Measurements from ENCODE around the gene DCDC1.

DNA sequence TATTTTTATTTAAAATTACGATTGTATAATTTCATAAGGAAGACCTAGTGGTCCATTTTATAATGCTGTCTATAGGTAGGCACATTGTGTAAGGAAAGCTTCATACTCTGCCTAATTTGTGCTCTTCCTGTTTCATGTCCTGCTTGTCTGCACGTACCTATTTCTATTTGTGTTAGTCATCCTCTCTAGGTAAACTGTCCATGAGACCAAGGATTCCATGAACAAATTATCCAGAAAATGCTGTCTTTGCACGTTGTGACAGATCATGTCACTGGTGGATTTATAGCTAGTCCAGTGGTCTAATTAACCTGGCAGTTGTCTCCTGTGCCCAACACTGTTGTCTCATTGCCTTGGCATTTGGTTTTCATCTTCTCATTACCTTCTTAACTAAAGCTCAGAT lies 44.8 kb upstream of the DCDC1 start:
- TF ChIP-seq, protein P1, sequence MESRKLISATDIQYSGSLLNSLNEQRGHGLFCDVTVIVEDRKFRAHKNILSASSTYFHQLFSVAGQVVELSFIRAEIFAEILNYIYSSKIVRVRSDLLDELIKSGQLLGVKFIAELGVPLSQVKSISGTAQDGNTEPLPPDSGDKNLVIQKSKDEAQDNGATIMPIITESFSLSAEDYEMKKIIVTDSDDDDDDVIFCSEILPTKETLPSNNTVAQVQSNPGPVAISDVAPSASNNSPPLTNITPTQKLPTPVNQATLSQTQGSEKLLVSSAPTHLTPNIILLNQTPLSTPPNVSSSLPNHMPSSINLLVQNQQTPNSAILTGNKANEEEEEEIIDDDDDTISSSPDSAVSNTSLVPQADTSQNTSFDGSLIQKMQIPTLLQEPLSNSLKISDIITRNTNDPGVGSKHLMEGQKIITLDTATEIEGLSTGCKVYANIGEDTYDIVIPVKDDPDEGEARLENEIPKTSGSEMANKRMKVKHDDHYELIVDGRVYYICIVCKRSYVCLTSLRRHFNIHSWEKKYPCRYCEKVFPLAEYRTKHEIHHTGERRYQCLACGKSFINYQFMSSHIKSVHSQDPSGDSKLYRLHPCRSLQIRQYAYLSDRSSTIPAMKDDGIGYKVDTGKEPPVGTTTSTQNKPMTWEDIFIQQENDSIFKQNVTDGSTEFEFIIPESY (CRISPR knock-in tag; IDR thresholded peaks at IDR 0.05) = no peak
- TF ChIP-seq, protein P2, sequence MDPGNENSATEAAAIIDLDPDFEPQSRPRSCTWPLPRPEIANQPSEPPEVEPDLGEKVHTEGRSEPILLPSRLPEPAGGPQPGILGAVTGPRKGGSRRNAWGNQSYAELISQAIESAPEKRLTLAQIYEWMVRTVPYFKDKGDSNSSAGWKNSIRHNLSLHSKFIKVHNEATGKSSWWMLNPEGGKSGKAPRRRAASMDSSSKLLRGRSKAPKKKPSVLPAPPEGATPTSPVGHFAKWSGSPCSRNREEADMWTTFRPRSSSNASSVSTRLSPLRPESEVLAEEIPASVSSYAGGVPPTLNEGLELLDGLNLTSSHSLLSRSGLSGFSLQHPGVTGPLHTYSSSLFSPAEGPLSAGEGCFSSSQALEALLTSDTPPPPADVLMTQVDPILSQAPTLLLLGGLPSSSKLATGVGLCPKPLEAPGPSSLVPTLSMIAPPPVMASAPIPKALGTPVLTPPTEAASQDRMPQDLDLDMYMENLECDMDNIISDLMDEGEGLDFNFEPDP (CRISPR knock-in tag; IDR thresholded peaks at IDR 0.05) = no peak
- no peak for TF ChIP-seq NR2C2 (CRISPR knock-in tag; IDR thresholded peaks at IDR 0.05)
- TF ChIP-seq NR2C2 (tag; IDR thresholded peaks at IDR 0.05) = no peak
- no peak for TF ChIP-seq ZC3H8 (IDR thresholded peaks at IDR 0.05)
- TF ChIP-seq LEF1 (IDR thresholded peaks at IDR 0.05) = no peak
- TF ChIP-seq KLF10 (CRISPR knock-in tag; IDR thresholded peaks at IDR 0.05) = no peak
- TF ChIP-seq, protein P3, sequence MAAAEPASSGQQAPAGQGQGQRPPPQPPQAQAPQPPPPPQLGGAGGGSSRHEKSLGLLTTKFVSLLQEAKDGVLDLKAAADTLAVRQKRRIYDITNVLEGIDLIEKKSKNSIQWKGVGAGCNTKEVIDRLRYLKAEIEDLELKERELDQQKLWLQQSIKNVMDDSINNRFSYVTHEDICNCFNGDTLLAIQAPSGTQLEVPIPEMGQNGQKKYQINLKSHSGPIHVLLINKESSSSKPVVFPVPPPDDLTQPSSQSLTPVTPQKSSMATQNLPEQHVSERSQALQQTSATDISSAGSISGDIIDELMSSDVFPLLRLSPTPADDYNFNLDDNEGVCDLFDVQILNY (CRISPR knock-in tag; IDR thresholded peaks at IDR 0.05) = no peak
- no peak for TF ChIP-seq SRF (CRISPR knock-in tag; IDR thresholded peaks at IDR 0.05)
- no peak for TF ChIP-seq POU5F1 (IDR thresholded peaks at IDR 0.05; ENCODE audit: borderline replicate concordance, low read depth, low read length, partially characterized antibody)
- TF ChIP-seq, protein P4, sequence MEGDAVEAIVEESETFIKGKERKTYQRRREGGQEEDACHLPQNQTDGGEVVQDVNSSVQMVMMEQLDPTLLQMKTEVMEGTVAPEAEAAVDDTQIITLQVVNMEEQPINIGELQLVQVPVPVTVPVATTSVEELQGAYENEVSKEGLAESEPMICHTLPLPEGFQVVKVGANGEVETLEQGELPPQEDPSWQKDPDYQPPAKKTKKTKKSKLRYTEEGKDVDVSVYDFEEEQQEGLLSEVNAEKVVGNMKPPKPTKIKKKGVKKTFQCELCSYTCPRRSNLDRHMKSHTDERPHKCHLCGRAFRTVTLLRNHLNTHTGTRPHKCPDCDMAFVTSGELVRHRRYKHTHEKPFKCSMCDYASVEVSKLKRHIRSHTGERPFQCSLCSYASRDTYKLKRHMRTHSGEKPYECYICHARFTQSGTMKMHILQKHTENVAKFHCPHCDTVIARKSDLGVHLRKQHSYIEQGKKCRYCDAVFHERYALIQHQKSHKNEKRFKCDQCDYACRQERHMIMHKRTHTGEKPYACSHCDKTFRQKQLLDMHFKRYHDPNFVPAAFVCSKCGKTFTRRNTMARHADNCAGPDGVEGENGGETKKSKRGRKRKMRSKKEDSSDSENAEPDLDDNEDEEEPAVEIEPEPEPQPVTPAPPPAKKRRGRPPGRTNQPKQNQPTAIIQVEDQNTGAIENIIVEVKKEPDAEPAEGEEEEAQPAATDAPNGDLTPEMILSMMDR (IDR thresholded peaks at IDR 0.05 in 2 of 3, conservative IDR thresholded peaks at IDR 0.05 in 1 of 3; ENCODE audit: insufficient read depth in 2 of 3, low read depth in 1 of 3, low read length in 3 of 3) = no peak
- TF ChIP-seq EZH2 (IDR thresholded peaks at IDR 0.05; ENCODE audit: borderline replicate concordance, low read depth, low read length) = no peak
- TF ChIP-seq, protein P5, sequence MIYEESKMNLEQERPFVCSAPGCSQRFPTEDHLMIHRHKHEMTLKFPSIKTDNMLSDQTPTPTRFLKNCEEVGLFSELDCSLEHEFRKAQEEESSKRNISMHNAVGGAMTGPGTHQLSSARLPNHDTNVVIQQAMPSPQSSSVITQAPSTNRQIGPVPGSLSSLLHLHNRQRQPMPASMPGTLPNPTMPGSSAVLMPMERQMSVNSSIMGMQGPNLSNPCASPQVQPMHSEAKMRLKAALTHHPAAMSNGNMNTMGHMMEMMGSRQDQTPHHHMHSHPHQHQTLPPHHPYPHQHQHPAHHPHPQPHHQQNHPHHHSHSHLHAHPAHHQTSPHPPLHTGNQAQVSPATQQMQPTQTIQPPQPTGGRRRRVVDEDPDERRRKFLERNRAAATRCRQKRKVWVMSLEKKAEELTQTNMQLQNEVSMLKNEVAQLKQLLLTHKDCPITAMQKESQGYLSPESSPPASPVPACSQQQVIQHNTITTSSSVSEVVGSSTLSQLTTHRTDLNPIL (CRISPR knock-in tag; IDR thresholded peaks at IDR 0.05) = no peak
- TF ChIP-seq DPF2 (IDR thresholded peaks at IDR 0.05) = no peak

Measured in K562 (cell line).